Measurements from ENCODE around the gene SREBF1.

Gene SREBF1

GRCh38 chr17:17792037-17792550 lies 44.7 kb downstream of the SREBF1 start:
- no peak for DNase-seq

DNA sequence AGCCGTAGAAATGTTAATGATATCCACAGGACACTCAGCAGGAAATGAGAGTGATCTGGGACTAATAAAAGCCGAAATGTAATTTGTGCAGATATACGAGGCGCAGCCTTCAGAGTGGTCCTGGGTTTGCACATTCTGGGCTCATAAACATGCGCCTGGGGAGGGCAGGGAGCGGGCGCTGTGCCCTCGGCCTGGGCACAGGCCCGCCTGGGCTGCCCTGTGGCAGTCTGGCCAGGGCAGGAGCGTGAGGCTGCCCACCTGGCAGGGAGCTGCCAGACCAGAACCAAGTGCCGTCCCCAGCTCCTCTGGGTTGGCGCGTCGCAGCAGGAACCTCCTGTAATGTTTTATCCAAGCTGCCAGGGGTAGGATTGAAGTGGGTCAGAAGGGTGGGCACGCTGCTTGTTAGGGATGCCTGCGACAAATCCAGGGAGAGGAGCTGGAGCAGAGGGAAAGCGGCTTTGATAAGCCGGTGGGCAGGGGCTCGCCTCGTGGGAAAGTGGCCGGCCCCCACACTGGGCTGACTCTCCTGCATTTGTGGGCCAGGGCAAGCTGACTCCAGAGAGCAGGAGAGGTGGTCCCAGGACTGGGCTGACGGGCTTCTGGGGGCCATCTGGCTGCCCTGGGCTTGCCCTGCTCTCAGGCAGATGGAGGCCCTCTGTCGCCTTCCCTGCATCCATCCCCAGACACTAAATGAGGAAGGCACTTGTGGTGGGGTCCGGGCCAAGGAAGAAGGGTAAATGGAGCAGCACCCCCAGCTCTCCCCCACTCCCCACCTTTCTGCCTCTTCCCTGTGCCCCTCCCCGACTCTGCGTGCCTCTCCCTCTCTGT lies 45.9 kb downstream of the SREBF1 start:
- no peak for DNase-seq

- no peak for DNase-seq
Observed at GRCh38 chr17:17789828-17790636, 46.8 kb downstream of the SREBF1 start.

DNA sequence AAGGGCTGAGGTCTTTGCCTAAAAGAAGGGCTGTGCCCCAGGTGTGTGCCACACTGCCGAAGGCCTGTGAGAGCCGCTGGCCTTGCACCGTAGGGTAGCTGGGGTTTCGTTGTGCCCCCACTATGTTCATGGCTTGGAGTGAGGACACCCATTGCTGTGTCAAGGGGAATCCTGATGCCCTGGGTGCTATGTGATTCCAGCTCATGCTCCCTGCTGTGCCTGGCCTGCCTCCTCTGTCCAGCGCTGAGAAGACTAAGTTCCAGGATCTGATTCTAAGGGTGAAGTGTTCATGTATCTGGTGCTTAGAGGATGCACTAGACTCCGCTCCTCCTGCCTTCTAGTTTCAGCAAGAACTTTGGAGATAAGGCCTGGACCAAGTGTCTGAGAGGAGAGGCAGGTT lies 47.4 kb downstream of the SREBF1 start:
- no peak for DNase-seq

DNA sequence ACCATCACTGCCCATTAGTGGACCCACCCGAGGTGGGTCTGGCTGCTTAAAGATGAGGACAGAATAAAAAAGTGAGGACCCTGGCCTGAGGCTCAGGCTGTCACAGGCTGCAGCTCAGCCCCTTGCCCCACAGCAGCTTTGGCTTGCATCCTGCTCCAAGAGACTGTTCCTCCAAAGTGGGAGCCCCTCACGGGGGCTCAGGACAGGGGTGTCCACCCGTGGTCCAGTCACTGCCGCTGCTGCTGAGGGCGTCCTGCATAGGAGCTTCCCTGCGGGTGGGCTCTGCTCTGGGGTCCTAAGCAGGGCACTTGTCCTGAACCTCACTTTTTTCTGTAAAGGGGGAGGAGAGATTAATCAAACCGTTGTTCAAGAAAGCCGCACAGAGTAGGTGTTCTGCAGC lies 47.8 kb downstream of the SREBF1 start:
- no peak for DNase-seq

GRCh38 chr17:17787568-17787967 lies 49.2 kb downstream of the SREBF1 start:
- no peak for DNase-seq

GRCh38 chr17:17786998-17787397 lies 49.8 kb downstream of the SREBF1 start:
- DNase-seq, result no peak

DNA sequence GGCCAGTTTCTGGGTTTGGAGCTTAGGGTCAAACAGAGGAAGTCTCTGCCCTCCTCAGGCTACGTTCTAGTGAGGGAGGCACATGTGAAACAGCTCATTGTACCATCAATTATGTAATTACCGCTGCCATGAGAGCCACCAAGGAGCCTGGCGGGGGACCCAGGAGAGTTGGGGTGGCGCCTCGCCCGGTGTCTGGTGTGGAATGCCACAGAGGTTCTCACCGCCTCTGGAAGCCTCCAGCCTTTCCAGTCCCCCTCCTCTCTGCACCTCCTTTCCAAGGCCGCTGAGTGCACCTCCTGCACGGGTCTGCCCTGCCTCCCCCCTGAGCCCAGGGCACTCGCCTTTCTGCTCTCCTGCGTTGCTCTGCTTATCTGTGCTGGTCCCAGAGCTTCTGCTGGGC lies 51.4 kb downstream of the SREBF1 start:
- DNase-seq, result no peak

DNA sequence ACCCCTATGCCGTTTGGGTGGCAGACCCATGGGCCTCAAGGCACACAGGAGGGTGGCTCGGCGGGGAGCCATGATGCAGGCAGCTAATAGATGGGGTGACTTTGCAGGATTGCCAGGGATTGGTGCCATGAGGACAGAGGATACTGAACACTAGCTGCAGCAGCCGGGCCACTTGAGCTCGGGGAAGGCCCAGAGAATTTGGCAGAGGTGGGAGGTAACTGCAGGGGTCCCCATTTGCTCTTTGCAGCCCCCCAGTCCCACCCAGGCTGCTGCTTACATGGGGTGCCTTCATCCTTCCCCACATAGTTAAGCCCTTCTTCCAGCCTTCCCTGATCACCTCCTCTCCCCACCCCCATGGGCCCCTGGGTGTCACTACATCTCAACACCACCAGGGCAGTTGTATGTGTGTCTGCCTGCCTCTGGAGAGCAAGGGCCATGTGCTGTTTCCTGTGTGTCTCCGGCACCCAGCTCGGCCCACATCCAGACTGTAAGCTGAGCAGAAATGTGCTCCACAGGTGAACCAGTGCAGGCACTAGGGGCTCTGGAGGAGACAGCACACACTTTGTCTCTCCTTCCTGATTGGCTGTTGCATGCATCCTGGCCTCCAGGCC lies 52.0 kb downstream of the SREBF1 start:
- DNase-seq, result no peak

GRCh38 chr17:17783825-17784656 lies 52.7 kb downstream of the SREBF1 start:
- no peak for DNase-seq

DNA sequence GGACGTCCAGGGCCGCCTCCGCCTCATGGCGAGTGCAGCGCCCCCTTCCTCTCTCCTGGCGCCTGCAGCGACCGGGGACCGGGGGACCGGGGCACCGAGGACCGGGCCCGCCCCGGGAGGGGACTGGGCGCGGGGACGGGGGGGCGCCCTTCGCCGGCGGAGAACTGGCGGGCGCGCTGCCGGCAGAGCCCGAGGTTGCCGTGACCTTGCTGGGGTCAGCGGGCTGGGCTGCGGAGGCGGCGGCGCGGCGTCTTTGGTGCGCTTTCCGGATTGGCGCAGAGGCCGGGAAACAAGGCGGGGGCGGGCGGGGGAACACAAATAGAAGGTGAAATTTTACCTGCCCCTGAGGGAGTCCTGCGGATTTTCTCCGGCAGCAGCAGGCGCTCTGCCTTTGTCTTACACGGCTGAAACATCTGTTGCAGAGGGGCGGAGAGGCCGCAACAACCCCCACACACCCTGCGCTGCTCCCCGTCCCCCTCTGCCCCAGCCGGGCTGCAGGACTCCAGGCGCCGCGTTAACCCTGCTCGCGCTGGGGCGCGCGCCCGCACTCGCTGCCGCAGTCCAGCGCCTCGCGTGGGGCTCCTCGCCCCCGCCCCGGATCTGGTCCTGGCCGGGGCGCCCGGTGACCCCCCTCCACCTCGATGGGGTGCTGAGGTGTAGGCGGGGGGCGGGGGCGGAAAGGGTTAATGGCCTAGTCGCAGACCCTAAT lies 53.5 kb downstream of the SREBF1 start:
- DNase-seq, result no peak

- DNase-seq, result no peak
Observed at GRCh38 chr17:17782523-17783115, 54.2 kb downstream of the SREBF1 start.

DNA sequence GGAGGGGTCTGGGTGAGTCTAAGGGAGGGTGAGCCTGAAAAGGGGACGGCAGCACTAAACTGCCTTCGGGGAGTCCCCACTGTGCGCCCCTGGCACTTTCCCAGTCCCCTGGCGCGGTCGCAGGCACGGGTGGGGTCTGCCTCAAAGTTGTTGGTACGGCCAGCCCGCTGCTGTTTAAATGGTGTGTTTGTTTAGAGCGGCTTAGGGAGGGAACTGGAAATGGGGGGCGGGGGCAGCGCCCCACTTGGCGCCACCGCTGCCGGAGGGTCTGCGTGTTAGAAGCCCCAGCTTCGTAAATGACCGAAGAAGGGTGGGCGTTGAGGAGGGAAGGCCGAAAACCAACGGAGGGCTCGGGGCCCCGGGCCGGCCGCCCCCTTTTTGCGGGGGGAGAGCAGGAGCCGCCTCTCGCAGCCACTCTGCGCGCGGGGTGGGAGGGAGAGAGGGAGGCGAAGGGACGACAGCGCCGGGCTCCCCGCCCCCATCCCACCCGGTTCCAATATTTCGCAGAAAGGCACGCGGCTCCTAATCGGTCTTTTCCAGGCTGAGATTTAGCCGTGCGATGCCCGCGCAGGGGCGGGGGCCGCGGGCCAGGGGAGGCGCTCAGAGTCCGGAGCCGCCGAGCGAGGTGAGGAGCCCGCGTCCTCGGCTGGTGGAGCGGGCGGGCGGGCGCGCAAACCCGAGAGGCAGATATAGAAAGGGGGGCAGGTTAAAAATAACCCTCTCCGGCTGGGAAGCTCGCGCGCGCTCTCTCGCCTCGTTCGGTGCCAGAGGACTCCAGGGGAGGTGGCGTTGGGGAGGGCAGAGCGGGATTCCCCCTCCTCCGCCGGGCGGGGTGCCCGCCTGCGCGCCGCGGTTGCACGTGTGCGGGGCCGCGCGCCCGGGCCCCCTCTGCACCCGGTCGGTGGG lies 54.9 kb downstream of the SREBF1 start:
- no peak for DNase-seq

- no peak for DNase-seq
Observed at GRCh38 chr17:17780922-17781590, 55.7 kb downstream of the SREBF1 start.

GRCh38 chr17:17779015-17779611 lies 57.7 kb downstream of the SREBF1 start:
- DNase-seq, result no peak

- no peak for DNase-seq
Observed at GRCh38 chr17:17778308-17779014, 58.3 kb downstream of the SREBF1 start.

- DNase-seq, result no peak
Observed at GRCh38 chr17:17776889-17777288, 59.9 kb downstream of the SREBF1 start.

DNA sequence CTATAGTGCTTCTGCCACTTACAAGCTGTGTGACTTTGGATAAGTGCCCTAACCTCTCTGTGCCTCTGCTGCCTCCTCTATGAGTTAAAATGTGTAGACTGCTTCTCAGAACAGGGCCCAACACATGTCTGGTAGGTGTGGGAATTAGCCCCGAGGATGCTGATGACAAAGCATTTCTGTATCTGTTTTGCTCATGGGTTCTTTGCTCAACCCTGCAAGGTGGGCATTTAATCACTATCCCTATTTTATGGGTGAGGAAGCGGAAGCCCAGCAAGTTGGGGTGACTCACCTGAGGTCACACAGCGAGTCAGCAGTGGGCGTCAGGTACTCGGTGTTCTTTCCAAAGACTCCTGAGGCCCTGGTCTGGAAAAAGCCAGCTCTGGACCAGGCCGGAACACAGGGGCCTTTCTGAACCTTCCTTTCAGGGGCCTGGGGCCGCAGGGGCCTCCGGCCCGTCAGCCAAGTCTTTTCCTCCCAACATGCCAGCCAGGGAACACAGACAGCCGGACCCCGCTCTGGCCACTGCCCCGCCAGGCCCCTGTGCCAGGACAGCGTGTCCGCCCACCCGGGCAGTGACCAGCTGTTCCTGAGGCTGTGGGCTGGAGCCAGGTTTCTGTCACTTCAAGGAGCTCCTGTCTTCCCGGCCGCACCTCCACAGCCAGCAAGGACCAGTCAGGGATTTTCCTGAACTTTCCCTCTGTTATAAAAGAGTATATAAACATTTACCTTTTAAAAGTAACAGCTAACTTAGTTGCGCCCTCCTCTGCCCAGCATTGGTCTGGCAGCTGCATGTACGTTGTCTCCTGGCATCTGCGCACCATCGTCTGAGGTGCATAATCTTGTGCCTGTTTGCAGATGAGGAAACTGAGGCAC lies 62.5 kb downstream of the SREBF1 start:
- DNase-seq, result no peak

All from NCI-H187 treated with DMSO at 0.1 percent for 48 hours (cell line).